Skeletal muscle tissue (tissue), 4 donors: Measurements from ENCODE around the gene PRKCE. TPM values are rescaled to one million over a fixed set of nuclear protein-coding genes. Genes with fewer than 3 reads are reported as not detected.

ENCODE experiments used
- H3K27ac ChIP-seq: one replicate; pipeline ENCODE4 v1.7.0; 2013; ENCODE audit warnings: mild to moderate bottlenecking, low read depth, low read length, inconsistent platforms
- H3K27me3 ChIP-seq, 3 donors: one replicate each; pipeline ENCODE4 v1.7.0; 2013; ENCODE audit warnings: low read length in 3 of 3; ENCODE audit not compliant: control insufficient read depth in 3 of 3, insufficient read depth in 3 of 3
- H3K36me3 ChIP-seq, 3 donors: one replicate each; pipeline ENCODE4 v1.7.0; 2013; ENCODE audit warnings: low read length in 3 of 3; ENCODE audit not compliant: control insufficient read depth in 3 of 3, insufficient read depth in 3 of 3
- H3K4me1 ChIP-seq, 3 donors: one replicate each; pipeline ENCODE4 v1.7.0; 2013; ENCODE audit warnings: low read length in 3 of 3, mild to moderate bottlenecking in 3 of 3; ENCODE audit not compliant: control insufficient read depth in 3 of 3, insufficient read depth in 3 of 3
- H3K4me3 ChIP-seq, 3 donors: one replicate each; pipeline ENCODE4 v1.7.0; 2013; ENCODE audit warnings: low read length in 3 of 3
- H3K9ac ChIP-seq, 3 donors: one replicate each; pipeline ENCODE4 v1.7.0; 2013; ENCODE audit warnings: low read length in 3 of 3, mild to moderate bottlenecking in 3 of 3, moderate library complexity in 2 of 3, low read depth in 1 of 3
- H3K9me3 ChIP-seq, 3 donors: one replicate each; pipeline ENCODE4 v1.7.0; 2013; ENCODE audit warnings: low read length in 3 of 3; ENCODE audit not compliant: control insufficient read depth in 3 of 3
- total RNA-seq: library from RNA; depleted of rRNA; stranded (reverse); fragments of >200 nt; gene quantifications from one replicate; pipeline ENCODE4 v1.2.3, GENCODE V29; 2014
- donor health status: Osteomylitis.

Gene PRKCE
- total RNA-seq, 1 donor from 2014 or later, result 9.4 TPM

DNA sequence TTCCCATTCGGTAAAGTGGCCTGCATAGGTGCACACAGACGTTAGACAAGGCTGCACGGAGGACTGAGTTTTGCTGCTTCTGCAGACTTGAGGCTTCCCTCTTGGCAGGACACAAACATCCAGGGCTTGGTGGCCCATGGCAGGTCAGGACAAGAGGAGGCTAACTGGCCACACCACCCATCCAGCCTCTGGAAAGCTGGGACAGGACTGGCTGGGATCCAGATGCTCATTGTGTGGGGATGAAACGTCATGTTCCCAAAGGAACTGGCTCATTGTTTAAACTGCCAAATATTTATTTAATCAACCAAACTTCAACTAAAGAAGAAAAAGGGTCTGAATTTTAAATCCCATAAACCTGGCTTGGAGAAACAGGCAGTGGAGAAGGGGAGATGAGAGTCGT lies 406.7 kb downstream of the PRKCE start:
- Histone ChIP-seq H3K9me3 (no peaks in the 10 kb centered on the region), H3K36me3 (no peaks in the 10 kb centered on the region), H3K27ac (no peak overlapping the region), H3K27me3 (no peaks in the 10 kb centered on the region), H3K4me3 (no peak overlapping the region), H3K9ac (peak overlapping the region in 1 of 3 donors; percentile 5), H3K4me1 (peaks cover 3% of the 10 kb centered on the region in 3 donors)

DNA sequence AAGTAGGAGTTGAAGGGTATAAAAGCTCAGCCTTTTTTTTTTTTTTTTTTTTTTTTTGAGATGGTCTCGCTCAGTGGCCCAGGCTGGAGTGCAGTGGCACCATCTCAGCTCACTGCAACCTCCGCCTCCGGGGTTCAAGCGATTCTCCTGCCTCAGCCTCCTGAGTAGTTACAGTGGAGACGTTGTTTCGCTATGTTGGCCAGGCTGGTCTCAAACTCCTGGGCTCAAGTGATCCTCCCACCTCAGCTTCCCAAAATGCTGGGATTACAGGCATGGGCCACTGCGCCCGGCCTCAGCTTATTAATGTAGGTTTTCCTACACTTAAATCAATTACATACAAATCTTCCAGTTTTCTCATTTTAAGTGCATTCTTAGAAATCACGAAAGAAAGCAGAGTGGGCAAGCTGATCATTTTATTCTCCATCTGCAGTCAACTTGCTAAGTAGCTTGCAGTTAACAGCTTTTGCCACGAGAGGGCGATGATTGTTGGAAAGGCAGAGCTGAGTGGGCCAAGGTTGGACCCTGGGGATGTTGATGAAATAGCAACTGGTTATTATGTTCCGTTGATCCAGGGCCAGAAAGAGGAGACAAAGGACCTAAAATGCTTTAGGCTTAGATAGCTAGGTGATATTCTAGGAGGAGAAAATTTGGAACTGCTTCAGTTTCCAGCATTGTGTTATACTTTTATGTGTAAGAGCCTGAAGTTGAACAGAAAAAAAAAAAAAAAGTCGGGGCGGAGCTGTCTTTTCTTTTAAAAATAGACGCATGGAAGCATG lies 411.4 kb downstream of the PRKCE start:
- Histone ChIP-seq H3K9ac (no peak overlapping the region), H3K4me3 (no peak overlapping the region), H3K4me1 (peaks cover 3% of the 10 kb centered on the region in 3 donors)

DNA sequence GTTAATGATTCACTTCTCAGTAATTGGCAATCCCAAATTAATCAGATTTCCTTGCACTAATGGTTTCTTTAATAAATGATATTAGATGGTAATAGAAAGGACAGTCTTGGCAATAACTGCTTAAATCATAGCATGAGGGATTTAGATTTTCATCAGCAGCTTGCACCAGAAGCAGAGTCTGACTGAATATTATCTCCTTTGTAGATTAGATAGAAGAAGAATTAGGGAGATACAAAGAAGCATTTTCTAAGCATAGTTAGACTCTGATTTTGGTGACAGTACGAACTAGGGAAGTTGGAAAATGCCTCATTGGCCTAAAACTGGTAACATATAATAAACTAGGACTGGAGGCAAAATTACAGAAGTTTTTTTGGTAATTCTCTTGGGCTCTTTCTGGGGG lies 412.9 kb downstream of the PRKCE start:
- Histone ChIP-seq H3K4me1 (peaks cover 0 to 3% (median 0%) of the 10 kb centered on the region in 3 donors), H3K36me3 (no peaks in the 10 kb centered on the region), H3K27ac (no peak overlapping the region), H3K27me3 (no peaks in the 10 kb centered on the region), H3K9me3 (no peaks in the 10 kb centered on the region), H3K9ac (no peak overlapping the region), H3K4me3 (no peak overlapping the region)

More for the DNA sequence above, 411.4 kb downstream of the PRKCE start:
- Histone ChIP-seq H3K36me3 (no peaks in the 10 kb centered on the region), H3K27ac (no peak overlapping the region), H3K9me3 (no peaks in the 10 kb centered on the region), H3K27me3 (no peaks in the 10 kb centered on the region)

DNA sequence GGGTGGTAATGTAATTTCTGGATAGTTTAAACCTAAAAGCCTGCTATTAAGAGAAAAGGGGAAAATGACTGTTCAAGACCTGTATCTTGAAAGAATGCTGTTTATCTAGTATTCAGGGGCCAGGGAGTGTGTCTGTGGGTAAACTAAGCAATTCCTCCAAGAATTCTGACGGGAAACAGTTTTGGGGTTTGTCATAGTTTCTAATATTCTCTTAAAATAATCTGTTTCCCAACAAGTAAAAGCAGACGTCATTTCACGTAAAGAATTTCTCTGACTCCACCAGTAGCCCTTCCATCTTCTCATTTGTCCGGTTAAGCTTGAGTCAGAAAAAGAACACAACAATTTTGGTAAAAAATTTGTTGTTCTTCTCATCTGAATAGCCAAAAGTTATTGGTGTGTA lies 413.7 kb downstream of the PRKCE start:
- no peaks in the 10 kb centered on the region for H3K36me3 ChIP-seq
- H3K27me3 ChIP-seq, result no peaks in the 10 kb centered on the region
- no peak overlapping the region for H3K9ac ChIP-seq
- H3K4me1 ChIP-seq, result peaks cover 0 to 3% (median 0%) of the 10 kb centered on the region in 3 donors
- H3K9me3 ChIP-seq, result no peaks in the 10 kb centered on the region
- no peak overlapping the region for H3K27ac ChIP-seq
- no peak overlapping the region for H3K4me3 ChIP-seq

DNA sequence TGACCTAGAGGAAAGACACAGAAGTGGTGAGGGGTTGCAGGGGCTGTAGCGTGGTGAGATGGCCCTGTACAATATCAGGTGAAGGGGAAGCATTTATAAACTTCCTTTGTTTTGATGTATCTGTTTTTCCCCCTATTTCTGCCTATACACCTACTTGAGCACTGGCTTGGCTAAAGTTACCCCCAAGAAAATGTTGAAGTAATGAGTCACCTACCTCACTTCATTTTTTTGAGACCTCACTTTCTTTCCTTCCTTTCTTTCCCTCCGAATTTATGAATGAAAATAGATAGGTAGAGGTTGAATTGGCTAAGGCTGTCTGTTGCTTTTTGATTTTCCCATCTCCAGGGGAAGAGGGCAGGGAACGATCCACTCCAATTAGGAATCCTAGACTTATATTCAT lies 414.6 kb downstream of the PRKCE start:
- Histone ChIP-seq H3K27me3 (no peaks in the 10 kb centered on the region), H3K4me3 (no peak overlapping the region), H3K36me3 (no peaks in the 10 kb centered on the region), H3K9me3 (no peaks in the 10 kb centered on the region), H3K9ac (no peak overlapping the region), H3K4me1 (peaks cover 0 to 3% (median 0%) of the 10 kb centered on the region in 3 donors), H3K27ac (no peak overlapping the region)

DNA sequence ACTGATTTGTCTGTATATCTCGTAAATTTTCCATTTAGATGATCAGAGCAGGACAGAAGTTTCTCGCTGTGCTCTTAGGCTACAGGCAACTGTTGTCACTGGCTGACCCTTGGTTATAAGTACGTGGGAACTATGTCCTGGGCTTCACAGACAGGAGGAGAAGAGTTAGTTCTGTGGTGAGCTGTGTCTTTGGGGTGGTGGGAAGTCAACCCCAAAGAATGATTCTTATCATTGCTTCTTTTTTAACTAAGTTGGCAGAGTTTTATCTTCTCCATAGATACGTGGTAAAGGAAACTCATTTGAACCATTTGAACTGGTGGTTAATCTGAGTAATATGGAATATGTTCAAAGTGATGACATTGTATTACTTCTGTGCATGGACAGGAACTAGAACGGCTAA lies 415.1 kb downstream of the PRKCE start:
- Histone ChIP-seq H3K36me3 (no peaks in the 10 kb centered on the region), H3K4me1 (peaks cover 0 to 3% (median 0%) of the 10 kb centered on the region in 3 donors)

DNA sequence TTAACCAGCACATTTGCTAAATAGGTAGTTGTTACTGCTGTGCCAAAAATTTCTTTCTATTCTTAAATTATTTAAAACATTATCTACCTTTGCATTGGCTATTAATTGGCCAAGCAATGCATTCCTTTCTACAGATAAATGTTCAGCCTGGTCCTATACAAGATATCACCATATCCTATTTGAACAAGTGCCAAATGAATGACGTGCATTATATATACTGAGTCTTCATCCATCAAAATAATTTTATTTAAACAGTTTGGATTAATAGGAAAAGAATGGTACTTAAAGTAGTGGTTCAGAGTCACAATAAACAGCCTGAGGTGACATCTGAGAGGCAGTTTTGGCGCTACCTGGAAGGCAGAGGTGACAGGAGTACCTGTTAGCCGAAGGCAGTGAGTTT lies 415.6 kb downstream of the PRKCE start:
- H3K27ac ChIP-seq, result peak overlapping the region; percentile 28
- no peaks in the 10 kb centered on the region for H3K9me3 ChIP-seq
- H3K4me1 ChIP-seq, result peaks cover 0 to 3% (median 0%) of the 10 kb centered on the region in 3 donors
- H3K4me3 ChIP-seq, result no peak overlapping the region
- no peaks in the 10 kb centered on the region for H3K36me3 ChIP-seq
- H3K9ac ChIP-seq, result no peak overlapping the region
- no peaks in the 10 kb centered on the region for H3K27me3 ChIP-seq

More for the DNA sequence above, 415.1 kb downstream of the PRKCE start:
- Histone ChIP-seq H3K4me3 (no peak overlapping the region), H3K9me3 (no peaks in the 10 kb centered on the region), H3K27me3 (no peaks in the 10 kb centered on the region), H3K9ac (no peak overlapping the region), H3K27ac (no peak overlapping the region)

DNA sequence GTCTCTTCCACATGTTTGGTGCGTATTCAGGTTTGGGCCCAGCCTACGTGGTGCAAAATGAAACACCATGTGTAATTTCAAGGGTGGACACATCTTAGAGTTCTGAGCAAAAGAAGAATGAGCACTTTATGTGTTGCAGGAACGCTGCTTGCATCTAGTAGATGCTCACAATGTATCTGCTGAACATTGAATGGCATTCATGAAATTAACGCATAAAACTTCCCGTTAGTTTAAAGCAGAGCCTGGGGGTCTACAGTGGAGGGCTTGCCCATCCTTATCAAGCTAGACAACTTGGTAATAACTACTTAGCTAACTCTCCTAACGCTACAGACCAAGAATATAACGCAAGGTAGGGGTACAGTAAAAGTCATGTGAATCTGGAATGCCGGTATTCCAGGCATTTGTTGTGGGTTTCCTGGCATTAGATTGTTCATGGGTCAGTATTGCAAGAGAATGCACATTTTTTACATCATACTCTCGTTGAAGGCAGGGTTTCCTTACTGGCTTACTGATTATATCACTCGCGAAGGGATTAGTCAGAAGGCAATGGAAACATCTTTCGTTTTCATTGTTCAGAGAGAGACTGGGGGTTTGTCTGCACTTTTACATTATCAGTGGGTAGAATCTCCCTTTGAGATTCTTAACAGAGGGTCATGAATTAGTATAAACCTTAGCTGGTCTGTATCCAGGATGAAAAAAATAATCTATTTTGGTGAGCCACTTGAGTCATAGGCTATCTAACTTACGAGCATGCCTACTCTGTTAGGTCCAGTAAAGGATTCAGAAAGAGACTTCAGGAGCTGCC lies 416.2 kb downstream of the PRKCE start:
- Histone ChIP-seq H3K4me1 (peaks cover 0 to 2% (median 0%) of the 10 kb centered on the region in 3 donors), H3K36me3 (no peaks in the 10 kb centered on the region), H3K27me3 (no peaks in the 10 kb centered on the region), H3K9ac (no peak overlapping the region), H3K9me3 (no peaks in the 10 kb centered on the region), H3K27ac (peak overlapping the region; percentile 28), H3K4me3 (no peak overlapping the region)

DNA sequence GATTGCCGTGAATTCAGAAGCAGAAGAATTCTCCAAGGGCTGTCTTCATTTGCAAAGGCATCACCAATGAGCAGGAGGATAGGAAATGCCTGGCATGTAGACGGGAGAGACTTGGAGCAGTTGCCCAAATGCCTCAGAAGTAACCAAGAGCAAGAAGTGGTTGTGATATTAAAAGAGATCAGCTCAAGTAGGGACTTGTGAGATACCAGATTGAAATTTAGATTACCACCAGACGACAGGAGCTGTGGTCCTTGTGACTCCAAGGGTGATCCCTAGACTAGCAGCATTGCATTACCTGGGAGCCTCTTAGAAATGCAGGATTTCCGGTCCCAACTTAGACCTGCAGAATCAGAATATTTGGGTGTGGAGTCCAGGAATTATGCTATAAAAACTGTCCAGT lies 417.2 kb downstream of the PRKCE start:
- Histone ChIP-seq H3K27me3 (no peaks in the 10 kb centered on the region), H3K9me3 (no peaks in the 10 kb centered on the region), H3K9ac (no peak overlapping the region), H3K4me1 (peaks cover 0 to 6% (median 6%) of the 10 kb centered on the region in 3 donors), H3K36me3 (no peaks in the 10 kb centered on the region), H3K27ac (no peak overlapping the region), H3K4me3 (no peak overlapping the region)

DNA sequence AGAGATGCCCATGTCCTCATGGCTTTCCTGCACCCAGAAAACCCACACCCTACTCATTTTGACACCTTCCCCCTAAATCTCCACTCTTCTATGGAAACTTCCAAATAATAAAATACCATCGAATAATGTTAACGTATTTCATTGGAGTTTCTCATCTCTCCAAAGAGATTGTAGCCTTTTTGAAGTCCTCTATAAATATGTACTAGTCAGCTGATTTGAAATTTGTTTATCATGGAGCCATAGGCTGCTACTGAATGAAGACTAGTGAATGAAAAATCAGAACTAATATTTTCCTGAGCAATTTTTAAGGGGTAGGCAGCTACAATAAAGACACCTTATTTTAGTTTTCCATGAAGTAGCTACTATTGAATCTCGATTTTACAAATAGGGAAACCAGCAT lies 419.6 kb downstream of the PRKCE start:
- Histone ChIP-seq H3K4me3 (no peak overlapping the region), H3K27me3 (no peaks in the 10 kb centered on the region), H3K4me1 (peaks cover 2 to 8% (median 6%) of the 10 kb centered on the region in 3 donors), H3K9me3 (no peaks in the 10 kb centered on the region), H3K36me3 (no peaks in the 10 kb centered on the region), H3K9ac (no peak overlapping the region), H3K27ac (no peak overlapping the region)
